H1 (cell line): Measurements from ENCODE around the gene COQ8B. TPM values are rescaled to one million over a fixed set of nuclear protein-coding genes. Genes with fewer than 3 reads are reported as not detected.

ENCODE experiments used
- CTCF ChIA-PET: fragments of 300-600 bp; sonication (Branson Sonifier 250); formaldehyde crosslinking; loops from one replicate; lab custom pipeline; 2021; ENCODE audit not compliant: partially characterized antibody; lab: Charles Lee
- POLR2A ChIA-PET: fragments of 300-600 bp; sonication (Branson Sonifier 250); formaldehyde crosslinking; loops from one replicate; lab custom pipeline; 2021; ENCODE audit warnings: inconsistent platforms; ENCODE audit not compliant: partially characterized antibody; lab: Charles Lee
- DNase-seq, 2 experiments: peaks; one replicate each; pipeline versions ENCODE4 v3.0.0 to v3.0.0-alpha.2; 2010 to 2022; ENCODE audit warnings: low spot score in 2 of 2, low read depth in 1 of 2, mixed read lengths in 1 of 2
- FAIRE-seq: peaks from 2 replicates; lab custom pipeline; 2011; peaks lifted over from hg19 to GRCh38; lab: Jason Lieb, UNC
- H2AFZ ChIP-seq: 2 replicates; pipeline ENCODE4 v1.8.1; 2012; ENCODE audit warnings: low read length, inconsistent platforms
- H2AK5ac ChIP-seq: 2 replicates; pipeline ENCODE4 v1.6.1; 2013; ENCODE audit warnings: low read depth, low read length
- H2BK120ac ChIP-seq: replicated peaks from 2 replicates; pipeline ENCODE3; 2013; ENCODE audit warnings: low read depth, low read length, inconsistent platforms
- H2BK12ac ChIP-seq: 2 replicates; pipeline ENCODE4 v1.6.1; 2013; ENCODE audit warnings: low read depth, low read length
- H2BK15ac ChIP-seq: 2 replicates; pipeline ENCODE4 v1.6.1; 2013; ENCODE audit warnings: low read length
- H2BK20ac ChIP-seq: 2 replicates; pipeline ENCODE4 v1.6.1; 2013; ENCODE audit warnings: low read length
- H2BK5ac ChIP-seq: 2 replicates; pipeline ENCODE4 v1.6.1; 2013; ENCODE audit warnings: low read depth, low read length
- H3K14ac ChIP-seq: 2 replicates; pipeline ENCODE4 v1.6.1; 2013; ENCODE audit warnings: inconsistent platforms; ENCODE audit not compliant: insufficient read length
- H3K18ac ChIP-seq: 2 replicates; pipeline ENCODE4 v1.6.1; 2013; ENCODE audit warnings: low read length; ENCODE audit errors: extremely low read depth
- H3K23ac ChIP-seq: 2 replicates; pipeline ENCODE4 v1.6.1; 2013; ENCODE audit warnings: inconsistent platforms; ENCODE audit not compliant: insufficient read length
- H3K23me2 ChIP-seq: 2 replicates; pipeline ENCODE4 v1.6.1; 2013; ENCODE audit warnings: low read depth, low read length
- H3K27ac ChIP-seq: 2 replicates; pipeline ENCODE4 v1.6.1; 2011; ENCODE audit warnings: low read depth, low read length, inconsistent platforms
- H3K27me3 ChIP-seq, 4 experiments: replicated peaks in 1 of 4; 1 replicate in 1 of 4; 2 replicates in 3 of 4; pipeline versions ENCODE4 v1.6.1 to v1.8.1; 2011 to 2013; ENCODE audit warnings: low read length in 3 of 4, mild to moderate bottlenecking in 3 of 4, inconsistent platforms in 2 of 4, mixed read lengths in 2 of 4, moderate library complexity in 1 of 4; ENCODE audit not compliant: control insufficient read depth in 3 of 4, insufficient read depth in 3 of 4; ENCODE audit errors: extremely low read depth in 1 of 4
- H3K36me3 ChIP-seq, 4 experiments: 2 replicates each; pipeline versions ENCODE4 v1.6.1 to v1.8.1; 2011 to 2013; ENCODE audit warnings: mild to moderate bottlenecking in 4 of 4, low read length in 3 of 4, moderate library complexity in 2 of 4, control low read depth in 1 of 4, inconsistent platforms in 1 of 4; ENCODE audit not compliant: insufficient read depth in 4 of 4, control insufficient read depth in 2 of 4
- H3K4ac ChIP-seq: replicated peaks from 2 replicates; pipeline ENCODE3; 2013; ENCODE audit warnings: low read length, low read depth, mixed read lengths, inconsistent platforms; ENCODE audit not compliant: insufficient read length
- H3K4me1 ChIP-seq, 4 experiments: replicated peaks in 1 of 4; 1 replicate in 1 of 4; 2 replicates in 3 of 4; pipeline versions ENCODE4 v1.6.1 to v1.8.1; 2011 to 2013; ENCODE audit warnings: low read length in 3 of 4, inconsistent platforms in 2 of 4, mixed read lengths in 1 of 4; ENCODE audit not compliant: insufficient read depth in 4 of 4, control insufficient read depth in 3 of 4
- H3K4me2 ChIP-seq, 2 experiments: 2 replicates each; pipeline versions ENCODE4 v1.6.1 to v1.8.1; 2011 to 2013; ENCODE audit warnings: low read depth in 2 of 2, low read length in 2 of 2, control low read depth in 1 of 2, inconsistent platforms in 1 of 2, mild to moderate bottlenecking in 1 of 2; ENCODE audit not compliant: insufficient read depth in 1 of 2
- H3K4me3 ChIP-seq, 4 experiments: fragments of 200-600, 300-600 bp in 1 of 4; sonication (generic), shearing (Covaris generic), sonication (Bioruptor Twin) in 1 of 4; 2 replicates each; pipeline versions ENCODE4 v1.5.1 to v1.8.1; 2011 to 2016; ENCODE audit warnings: low read length in 4 of 4, low read depth in 3 of 4, control low read depth in 2 of 4, inconsistent platforms in 2 of 4, mild to moderate bottlenecking in 2 of 4, mixed read lengths in 1 of 4, moderate library complexity in 1 of 4; ENCODE audit not compliant: insufficient read depth in 2 of 4; ENCODE audit errors: extremely low read depth in 1 of 4
- H3K56ac ChIP-seq: replicated peaks from 2 replicates; pipeline ENCODE3; 2013; ENCODE audit warnings: low read depth, mild to moderate bottlenecking, mixed read lengths, low read length, inconsistent platforms; ENCODE audit not compliant: insufficient read length
- H3K79me1 ChIP-seq: 2 replicates; pipeline ENCODE4 v1.6.1; 2013; ENCODE audit warnings: low read depth, low read length, control low read depth
- H3K79me2 ChIP-seq, 2 experiments: 2 replicates each; pipeline versions ENCODE4 v1.6.1 to v1.8.1; 2012 to 2013; ENCODE audit warnings: low read length in 2 of 2, mild to moderate bottlenecking in 2 of 2, inconsistent platforms in 1 of 2; ENCODE audit not compliant: insufficient read depth in 2 of 2, control insufficient read depth in 1 of 2
- H3K9ac ChIP-seq, 4 experiments: replicated peaks in 1 of 4; 1 replicate in 1 of 4; 2 replicates in 3 of 4; pipeline versions ENCODE4 v1.6.1 to v1.8.1; 2011 to 2013; ENCODE audit warnings: low read depth in 3 of 4, low read length in 3 of 4, control low read depth in 2 of 4, mild to moderate bottlenecking in 2 of 4, moderate library complexity in 2 of 4, inconsistent platforms in 1 of 4; ENCODE audit errors: extremely low read depth in 1 of 4
- H3K9me3 ChIP-seq, 2 experiments: 2 replicates each; pipeline versions ENCODE4 v1.6.1 to v1.8.1; 2012 to 2013; ENCODE audit warnings: mild to moderate bottlenecking in 2 of 2, moderate library complexity in 2 of 2, control low read depth in 1 of 2, inconsistent platforms in 1 of 2, low read depth in 1 of 2, low read length in 1 of 2, mixed read lengths in 1 of 2; ENCODE audit not compliant: insufficient read depth in 2 of 2
- H4K20me1 ChIP-seq, 2 experiments: replicated peaks in 1 of 2; 2 replicates each; pipeline versions ENCODE3 to v1.8.1; 2011 to 2013; ENCODE audit warnings: inconsistent platforms in 2 of 2, low read length in 2 of 2, mild to moderate bottlenecking in 1 of 2; ENCODE audit not compliant: insufficient read depth in 2 of 2, control insufficient read depth in 1 of 2
- H4K5ac ChIP-seq: 2 replicates; pipeline ENCODE4 v1.6.1; 2013; ENCODE audit warnings: low read length, low read depth, mixed read lengths, inconsistent platforms; ENCODE audit not compliant: insufficient read length
- H4K8ac ChIP-seq: 2 replicates; pipeline ENCODE4 v1.8.0; 2013; ENCODE audit warnings: mild to moderate bottlenecking, moderate library complexity, low read length, inconsistent platforms; ENCODE audit not compliant: insufficient read depth; ENCODE audit errors: extremely low read depth
- H4K91ac ChIP-seq: replicated peaks from 2 replicates; pipeline ENCODE3; 2013; ENCODE audit warnings: low read length, mixed read lengths, inconsistent platforms; ENCODE audit not compliant: insufficient read length
- BRCA1 ChIP-seq: IDR thresholded peaks from 2 replicates; pipeline ENCODE4 v1.6.1; 2012; ENCODE audit warnings: low read depth, low read length, improper control_type of control experiment
- CBX5 ChIP-seq: fragments of 300-800, 300-1000 bp; sonication (generic); IDR thresholded peaks from 2 replicates; pipeline ENCODE4 v1.7.1; 2016; ENCODE audit warnings: antibody characterized with exemption, low read length, low read depth
- HDAC2 ChIP-seq, 2 experiments: fragments of 300-600 bp in 1 of 2; sonication (generic) in 1 of 2; IDR thresholded peaks; 2 replicates each; pipeline ENCODE4 v1.6.1; 2011 to 2012; ENCODE audit warnings: low read depth in 2 of 2, low read length in 2 of 2, mild to moderate bottlenecking in 2 of 2, moderate library complexity in 2 of 2, borderline replicate concordance in 1 of 2, inconsistent platforms in 1 of 2
- HDAC6 ChIP-seq: IDR thresholded peaks from one replicate; pipeline ENCODE4 v1.7.1; 2012; ENCODE audit warnings: low read depth, mild to moderate bottlenecking, inconsistent platforms, low read length, moderate library complexity
- KDM4A ChIP-seq: IDR thresholded peaks from one replicate; pipeline ENCODE4 v1.7.1; 2012; ENCODE audit warnings: low read depth, mild to moderate bottlenecking, moderate library complexity, low read length, inconsistent platforms; ENCODE audit not compliant: severe bottlenecking
- SIN3A ChIP-seq, 2 experiments: IDR thresholded peaks in 1 of 2; conservative IDR thresholded peaks in 1 of 2; 2 replicates each; pipeline ENCODE4 v1.6.1; 2011 to 2012; ENCODE audit warnings: low read length in 2 of 2, improper control_type of control experiment in 1 of 2, low read depth in 1 of 2, mild to moderate bottlenecking in 1 of 2
- SIRT6 ChIP-seq: IDR thresholded peaks from one replicate; pipeline ENCODE4 v1.7.1; 2012; ENCODE audit warnings: low read length, inconsistent platforms
- SIX5 ChIP-seq: IDR thresholded peaks from 2 replicates; pipeline ENCODE4 v1.6.1; 2011; ENCODE audit warnings: mild to moderate bottlenecking, low read depth, low read length
- SP1 ChIP-seq: IDR thresholded peaks from 2 replicates; pipeline ENCODE4 v1.6.1; 2011; ENCODE audit warnings: low read depth, low read length
- SP2 ChIP-seq: IDR thresholded peaks from 2 replicates; pipeline ENCODE4 v1.6.1; 2012; ENCODE audit warnings: mild to moderate bottlenecking, low read length, inconsistent platforms
- TAF1 ChIP-seq: IDR thresholded peaks from 2 replicates; pipeline ENCODE4 v1.6.1; 2011; ENCODE audit warnings: mild to moderate bottlenecking, low read depth, low read length
- WGBS, 2 experiments: shearing (Covaris generic) in 1 of 2; methylation state at CpG; one replicate each; pipeline versions ENCODE4 v1.1.6 to v1.1.7; 2013 to 2015; ENCODE audit warnings: low lambda C conversion rate in 2 of 2, mixed read lengths in 2 of 2, inconsistent platforms in 1 of 2, low coverage in 1 of 2, missing lambda C conversion rate in 1 of 2; ENCODE audit not compliant: insufficient replicate concordance in 2 of 2, insufficient coverage in 1 of 2, insufficient read length in 1 of 2; ENCODE audit errors: extremely low coverage in 1 of 2, missing lambda C conversion rate in 1 of 2; 5-methylcytosine and 5-hydroxymethylcytosine counted together
- polyA plus RNA-seq, 7 experiments: library from polyadenylated mRNA; depleted of rRNA in 3 of 7; stranded (reverse) in 5 of 7; unstranded in 2 of 7; fragments of >200 nt in 5 of 7; fragments of 200-250 nt in 2 of 7; gene quantifications; 1 replicate in 5 of 7; 2 replicates in 1 of 7; 4 replicates in 1 of 7; pipeline versions ENCODE4 v1.2.1 to v1.2.3, GENCODE V29; 2011 to 2013; ENCODE audit warnings: missing spikeins in 2 of 7, mixed read lengths in 2 of 7
- total RNA-seq: library from RNA; stranded (reverse); fragmentation: NEBNext Ultra II Directional; extraction: Animal tissue kit (Norgen Biotek cat#: 25700); gene quantifications from 2 replicates; pipeline ENCODE4 v1.2.1, GENCODE V29; 2021

COQ8B gene
- total and polyA plus RNA-seq, 2 of the 8 experiments (the other 6 are each of a cell fraction or from before 2014, with no cell fraction given), result 41.7 to 46.1 TPM

DNA sequence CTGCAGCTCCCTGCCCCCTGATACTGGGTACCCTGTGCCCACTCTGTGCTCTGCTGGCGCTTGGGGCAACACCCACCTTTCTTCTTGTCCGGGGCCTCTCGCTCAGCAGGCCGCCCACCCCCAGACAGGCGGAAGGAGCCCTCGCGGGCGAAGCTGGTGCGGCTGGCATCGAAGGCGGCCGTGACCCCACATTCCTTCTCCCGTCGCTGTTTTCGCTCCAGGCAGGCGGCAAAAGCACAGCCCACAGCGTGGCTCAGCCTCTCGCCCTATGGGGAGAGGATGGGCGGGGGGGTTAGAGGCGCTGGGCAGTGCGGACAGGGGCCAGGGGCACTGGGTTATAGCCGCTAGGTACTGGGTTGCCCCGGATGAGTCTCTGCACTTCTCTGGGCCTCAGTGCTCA lies 39.5 kb downstream of the COQ8B start:
- Histone ChIP-seq H3K27me3 (no peaks in the 10 kb centered on the region), H2BK12ac (no peak overlapping the region), H3K4me1 (no peaks in the 10 kb centered on the region), H2BK120ac (no peak overlapping the region), H3K4me2 (no peak overlapping the region), H2AFZ (no peak overlapping the region), H2BK15ac (no peak overlapping the region), H3K36me3 (peaks cover 9 to 46% (median 28%) of the 10 kb centered on the region in 4 experiments), H3K56ac (no peak overlapping the region), H3K4ac (no peak overlapping the region), H2BK20ac (no peak overlapping the region), H3K14ac (no peak overlapping the region), H3K4me3 (no peak overlapping the region), H3K9me3 (no peaks in the 10 kb centered on the region), H3K23ac (no peak overlapping the region), H3K18ac (no peak overlapping the region), H4K5ac (no peak overlapping the region), H3K23me2 (no peaks in the 10 kb centered on the region), H3K79me1 (no peaks in the 10 kb centered on the region), H3K9ac (no peak overlapping the region), H2AK5ac (no peak overlapping the region), H4K20me1 (peaks cover 0 to 8% of the 10 kb centered on the region in 2 experiments), H3K27ac (no peak overlapping the region), H2BK5ac (no peak overlapping the region), H3K79me2 (no peaks in the 10 kb centered on the region), H4K8ac (no peak overlapping the region), H4K91ac (no peak overlapping the region)
- ChIA-PET CTCF (interaction anchor here (1.2 kb wide), 1 partner anchor 14 kb away, joined by 3 read pairs; no protein-coding TSS in a partner anchor), POLR2A (no interaction called here)
- DNase-seq (no peak), FAIRE-seq (no peak)
- 97% methylated on average over 22 of the region's 23 CpGs; no CpG with 5 or more reads in 1 of the 2 experiments for WGBS, 2 experiments
- TF ChIP-seq CBX5 (no peak), SP1 (no peak), SIN3A (conservative IDR thresholded peaks at IDR 0.05 in 1 of 2, IDR thresholded peaks at IDR 0.05 in 1 of 2; ENCODE audit: low read depth in 1 of 2, low read length in 2 of 2) (no peak), BRCA1 (no peak), HDAC6 (no peak), HDAC2 (IDR thresholded peaks at IDR 0.05; ENCODE audit: borderline replicate concordance in 1 of 2, low read depth in 2 of 2, low read length in 2 of 2) (no peak), KDM4A (no peak), TAF1 (no peak), SIRT6 (no peak), SIX5 (no peak), SP2 (no peak)
